GM12878 (cell line): ENCODE measurements around the gene RNF167. TPM values are rescaled to one million over a fixed set of nuclear protein-coding genes. Genes with fewer than 3 reads are reported as not detected.

Source experiments
- CBX5 ChIP-seq: sonication (generic); IDR thresholded peaks from 2 replicates; pipeline ENCODE4 v1.6.1; 2016; ENCODE audit warnings: low read depth, moderate library complexity, mild to moderate bottlenecking, inconsistent platforms
- CEBPB ChIP-seq, 2 experiments: fragments of 150-350 bp in 1 of 2; IDR thresholded peaks; 2 replicates each; pipeline ENCODE4 v1.6.1; 2012 to 2014; ENCODE audit warnings: low read depth in 2 of 2, low read length in 2 of 2, borderline replicate concordance in 1 of 2, inconsistent platforms in 1 of 2
- CREB1 ChIP-seq: IDR thresholded peaks from 2 replicates; pipeline ENCODE4 v1.6.1; 2012; ENCODE audit warnings: low read depth, mild to moderate bottlenecking, inconsistent platforms
- ETV6 ChIP-seq, 2 experiments: fragments of 450-650 bp in 1 of 2; IDR thresholded peaks in 1 of 2; conservative IDR thresholded peaks in 1 of 2; 2 replicates each; pipeline ENCODE4 v1.6.1; 2014; ENCODE audit warnings: antibody characterized with exemption in 1 of 2, borderline replicate concordance in 1 of 2, low read depth in 1 of 2, mild to moderate bottlenecking in 1 of 2, moderate library complexity in 1 of 2
- HCFC1 ChIP-seq: fragments of 150-350 bp; IDR thresholded peaks from 2 replicates; pipeline ENCODE4 v1.6.1; 2014; ENCODE audit warnings: low read length
- HDAC6 ChIP-seq: fragments of 200-600 bp; sonication (generic); IDR thresholded peaks from one replicate; pipeline ENCODE4 v1.8.0; 2017; ENCODE audit warnings: antibody characterized with exemption; ENCODE audit not compliant: unreplicated experiment
- HDGF ChIP-seq: fragments of 450-650 bp; IDR thresholded peaks from 2 replicates; pipeline ENCODE4 v1.6.1; 2016; ENCODE audit warnings: antibody characterized with exemption
- JUNB ChIP-seq: IDR thresholded peaks from 2 replicates; pipeline ENCODE4 v1.6.1; 2016; ENCODE audit warnings: antibody characterized with exemption, mild to moderate bottlenecking
- MTA2 ChIP-seq: fragments of 450-650 bp; IDR thresholded peaks from 2 replicates; pipeline ENCODE4 v1.6.1; 2016; ENCODE audit warnings: low read depth, mild to moderate bottlenecking, moderate library complexity
- NBN ChIP-seq: fragments of 450-650 bp; IDR thresholded peaks from 2 replicates; pipeline ENCODE4 v1.6.1; 2016
- NRF1 ChIP-seq: conservative IDR thresholded peaks from 2 replicates; pipeline ENCODE4 v1.6.1; 2011; ENCODE audit warnings: mild to moderate bottlenecking, low read depth, low read length, improper control_type of control experiment
- PAX8 ChIP-seq: fragments of 450-650 bp; IDR thresholded peaks from 2 replicates; pipeline ENCODE4 v1.6.1; 2017; ENCODE audit warnings: mild to moderate bottlenecking, moderate library complexity
- RAD51 ChIP-seq: fragments of 450-650 bp; IDR thresholded peaks from 2 replicates; pipeline ENCODE4 v1.6.1; 2016; ENCODE audit warnings: moderate library complexity, mild to moderate bottlenecking, inconsistent platforms
- RB1 ChIP-seq: fragments of 450-650 bp; formaldehyde crosslinking; IDR thresholded peaks from 2 replicates; pipeline ENCODE4 v1.6.1; 2017; ENCODE audit warnings: mild to moderate bottlenecking, borderline replicate concordance
- RUNX3 ChIP-seq: IDR thresholded peaks from 2 replicates; pipeline ENCODE4 v1.6.1; 2012; ENCODE audit warnings: low read length, inconsistent platforms
- SIX5 ChIP-seq: IDR thresholded peaks from 2 replicates; pipeline ENCODE4 v1.6.1; 2011; ENCODE audit warnings: mild to moderate bottlenecking, low read depth, low read length, moderate library complexity; ENCODE audit not compliant: severe bottlenecking
- SPI1 ChIP-seq: IDR thresholded peaks from 2 replicates; pipeline ENCODE4 v1.6.1; 2011; ENCODE audit warnings: low read depth, mild to moderate bottlenecking, low read length, moderate library complexity, borderline replicate concordance; ENCODE audit not compliant: insufficient read depth
- SREBF2 ChIP-seq: IDR thresholded peaks from 2 replicates; pipeline ENCODE4 v1.6.1; 2012; ENCODE audit warnings: mild to moderate bottlenecking, low read length
- STAT3 ChIP-seq: IDR thresholded peaks from 2 replicates; pipeline ENCODE4 v1.6.1; 2011; ENCODE audit warnings: low read depth, low read length, improper control_type of control experiment
- ZBED1 ChIP-seq: IDR thresholded peaks from 2 replicates; pipeline ENCODE4 v1.6.1; 2016; ENCODE audit warnings: borderline replicate concordance
- ZNF207 ChIP-seq: fragments of 450-650 bp; IDR thresholded peaks from 2 replicates; pipeline ENCODE4 v1.6.1; 2014; ENCODE audit warnings: antibody characterized with exemption, mild to moderate bottlenecking, borderline replicate concordance
- ZZZ3 ChIP-seq: IDR thresholded peaks from 2 replicates; pipeline ENCODE4 v1.6.1; 2011; ENCODE audit warnings: low read depth; ENCODE audit not compliant: control insufficient read depth, insufficient read length
- polyA plus RNA-seq, 11 experiments: library from polyadenylated mRNA; depleted of rRNA in 4 of 11; unstranded in 6 of 11; stranded (reverse) in 5 of 11; fragments of >200 nt; fragmentation: Nextera tagmentation in 4 of 11; fragmentation: Illumina TruSeq in 1 of 11; extraction: Ambion mirVana in 4 of 11; extraction: Trizol in 1 of 11; gene quantifications; 1 replicate in 1 of 11; 2 replicates in 10 of 11; pipeline versions ENCODE4 v1.2.1 to v1.2.3, GENCODE V29; 2011 to 2016; ENCODE audit warnings: inconsistent platforms in 2 of 11, missing spikeins in 2 of 11, low read depth in 1 of 11
- total RNA-seq, 4 experiments: library from RNA; depleted of rRNA in 3 of 4; stranded (reverse); fragments of >200 nt in 3 of 4; fragmentation: Illumina TruSeq in 1 of 4; extraction: Trizol in 1 of 4; gene quantifications; 2 replicates each; pipeline versions ENCODE4 v1.2.1 to v1.2.3, GENCODE V29; 2013 to 2021
- TF ChIP-seq, protein P1 (sequence below): fragments of 450-650 bp; formaldehyde crosslinking; IDR thresholded peaks from 2 replicates; pipeline ENCODE4 v1.4.0; 2022; ENCODE audit warnings: mild to moderate bottlenecking, moderate library complexity
- TF ChIP-seq, protein P2 (sequence below), 3 experiments: IDR thresholded peaks in 2 of 3; conservative IDR thresholded peaks in 1 of 3; 2 replicates each; pipeline ENCODE4 v1.5.1; 2011; ENCODE audit warnings: low read depth in 3 of 3, low read length in 3 of 3, mild to moderate bottlenecking in 3 of 3, control low read depth in 2 of 3, moderate library complexity in 2 of 3, inconsistent platforms in 1 of 3, mixed read lengths in 1 of 3; ENCODE audit not compliant: control insufficient read depth in 2 of 3, insufficient read depth in 1 of 3; ENCODE audit errors: extremely low read depth in 1 of 3
- TF ChIP-seq, protein P3 (sequence below): fragments of 450-650 bp; IDR thresholded peaks from 2 replicates; pipeline ENCODE4 v1.6.1; 2016; ENCODE audit warnings: mild to moderate bottlenecking

RNF167 gene
- total and polyA plus RNA-seq, 10 of the 15 experiments (the other 5 are each of a cell fraction or from before 2014, with no cell fraction given): 33.6 to 147 (median 57.6) TPM

DNA sequence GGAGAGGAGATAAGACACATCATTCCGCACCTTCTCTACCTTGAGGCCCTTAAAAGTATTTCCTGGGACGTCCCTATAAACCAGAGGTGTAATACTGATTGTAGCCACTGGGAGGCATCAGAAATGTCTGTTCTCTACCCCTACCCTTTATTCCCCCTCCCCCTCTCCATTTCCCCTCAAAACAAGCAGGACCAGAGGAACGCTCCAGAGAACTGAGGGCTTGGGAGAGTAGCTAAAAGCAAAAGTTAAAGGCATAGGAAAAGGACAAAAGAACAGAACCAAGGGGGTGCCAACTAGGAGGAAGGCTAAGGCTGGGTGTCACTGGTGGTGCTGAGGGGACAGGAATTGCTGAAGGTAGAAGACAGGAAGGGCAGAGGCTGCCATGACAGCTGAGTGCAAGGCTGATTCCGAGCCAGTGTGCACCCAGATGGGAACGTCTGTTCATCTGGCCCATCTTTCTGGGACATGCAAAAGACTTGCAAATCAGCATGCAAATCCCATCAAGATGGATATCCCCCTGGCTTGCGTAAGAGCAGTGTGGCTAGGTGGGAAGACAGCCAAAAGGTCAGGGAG lies 40.7 kb downstream of the RNF167 start (continued):
- TF ChIP-seq, protein P1, sequence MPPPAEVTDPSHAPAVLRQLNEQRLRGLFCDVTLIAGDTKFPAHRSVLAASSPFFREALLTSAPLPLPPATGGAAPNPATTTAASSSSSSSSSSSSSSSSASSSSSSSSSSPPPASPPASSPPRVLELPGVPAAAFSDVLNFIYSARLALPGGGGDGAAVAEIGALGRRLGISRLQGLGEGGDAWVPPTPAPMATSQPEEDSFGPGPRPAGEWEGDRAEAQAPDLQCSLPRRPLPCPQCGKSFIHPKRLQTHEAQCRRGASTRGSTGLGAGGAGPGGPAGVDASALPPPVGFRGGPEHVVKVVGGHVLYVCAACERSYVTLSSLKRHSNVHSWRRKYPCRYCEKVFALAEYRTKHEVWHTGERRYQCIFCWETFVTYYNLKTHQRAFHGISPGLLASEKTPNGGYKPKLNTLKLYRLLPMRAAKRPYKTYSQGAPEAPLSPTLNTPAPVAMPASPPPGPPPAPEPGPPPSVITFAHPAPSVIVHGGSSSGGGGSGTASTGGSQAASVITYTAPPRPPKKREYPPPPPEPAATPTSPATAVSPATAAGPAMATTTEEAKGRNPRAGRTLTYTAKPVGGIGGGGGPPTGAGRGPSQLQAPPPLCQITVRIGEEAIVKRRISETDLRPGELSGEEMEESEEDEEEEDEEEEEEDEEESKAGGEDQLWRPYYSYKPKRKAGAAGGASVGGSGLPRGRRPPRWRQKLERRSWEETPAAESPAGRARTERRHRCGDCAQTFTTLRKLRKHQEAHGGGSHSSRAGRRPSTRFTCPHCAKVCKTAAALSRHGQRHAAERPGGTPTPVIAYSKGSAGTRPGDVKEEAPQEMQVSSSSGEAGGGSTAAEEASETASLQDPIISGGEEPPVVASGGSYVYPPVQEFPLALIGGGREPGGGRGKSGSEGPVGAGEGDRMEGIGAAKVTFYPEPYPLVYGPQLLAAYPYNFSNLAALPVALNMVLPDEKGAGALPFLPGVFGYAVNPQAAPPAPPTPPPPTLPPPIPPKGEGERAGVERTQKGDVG (CRISPR knock-in tag): no peak
- TF ChIP-seq NBN (0 out of 2 replicates have a peak, but pooled peaks have one; percentile 26), CREB1 (no peak), HDAC6 (no peak), HDGF (peak; percentile 42; the same call in 1 of the 2 replicates), PAX8 (no peak), CBX5 (no peak), CEBPB (IDR thresholded peaks at IDR 0.05; ENCODE audit: borderline replicate concordance in 1 of 2, low read depth in 2 of 2, low read length in 2 of 2) (no peak), SPI1 (no peak), RUNX3 (0 out of 2 replicates have a peak, but pooled peaks have one; percentile 13), HCFC1 (no peak), ZBED1 (no peak), JUNB (no peak), ZNF207 (peak; percentile 43; the same call in 1 of the 2 replicates), RB1 (no peak), STAT3 (no peak), NRF1 (no peak), SREBF2 (no peak), RAD51 (no peak), ETV6 (conservative IDR thresholded peaks at IDR 0.05 in 1 of 2, IDR thresholded peaks at IDR 0.05 in 1 of 2; ENCODE audit: borderline replicate concordance in 1 of 2, low read depth in 1 of 2) (0 out of 4 replicates have a peak, but pooled peaks of 1 of the 2 experiments have one; percentile 14), MTA2 (no peak), ZZZ3 (no peak), SIX5 (no peak)
- TF ChIP-seq, protein P2, sequence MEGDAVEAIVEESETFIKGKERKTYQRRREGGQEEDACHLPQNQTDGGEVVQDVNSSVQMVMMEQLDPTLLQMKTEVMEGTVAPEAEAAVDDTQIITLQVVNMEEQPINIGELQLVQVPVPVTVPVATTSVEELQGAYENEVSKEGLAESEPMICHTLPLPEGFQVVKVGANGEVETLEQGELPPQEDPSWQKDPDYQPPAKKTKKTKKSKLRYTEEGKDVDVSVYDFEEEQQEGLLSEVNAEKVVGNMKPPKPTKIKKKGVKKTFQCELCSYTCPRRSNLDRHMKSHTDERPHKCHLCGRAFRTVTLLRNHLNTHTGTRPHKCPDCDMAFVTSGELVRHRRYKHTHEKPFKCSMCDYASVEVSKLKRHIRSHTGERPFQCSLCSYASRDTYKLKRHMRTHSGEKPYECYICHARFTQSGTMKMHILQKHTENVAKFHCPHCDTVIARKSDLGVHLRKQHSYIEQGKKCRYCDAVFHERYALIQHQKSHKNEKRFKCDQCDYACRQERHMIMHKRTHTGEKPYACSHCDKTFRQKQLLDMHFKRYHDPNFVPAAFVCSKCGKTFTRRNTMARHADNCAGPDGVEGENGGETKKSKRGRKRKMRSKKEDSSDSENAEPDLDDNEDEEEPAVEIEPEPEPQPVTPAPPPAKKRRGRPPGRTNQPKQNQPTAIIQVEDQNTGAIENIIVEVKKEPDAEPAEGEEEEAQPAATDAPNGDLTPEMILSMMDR (IDR thresholded peaks at IDR 0.05 in 2 of 3, conservative IDR thresholded peaks at IDR 0.05 in 1 of 3; ENCODE audit: control insufficient read depth in 2 of 3, extremely low read depth in 1 of 3, insufficient read depth in 1 of 3, low read depth in 3 of 3, low read length in 3 of 3): peak; percentile 63 to 68 (median 66)
- TF ChIP-seq, protein P3, sequence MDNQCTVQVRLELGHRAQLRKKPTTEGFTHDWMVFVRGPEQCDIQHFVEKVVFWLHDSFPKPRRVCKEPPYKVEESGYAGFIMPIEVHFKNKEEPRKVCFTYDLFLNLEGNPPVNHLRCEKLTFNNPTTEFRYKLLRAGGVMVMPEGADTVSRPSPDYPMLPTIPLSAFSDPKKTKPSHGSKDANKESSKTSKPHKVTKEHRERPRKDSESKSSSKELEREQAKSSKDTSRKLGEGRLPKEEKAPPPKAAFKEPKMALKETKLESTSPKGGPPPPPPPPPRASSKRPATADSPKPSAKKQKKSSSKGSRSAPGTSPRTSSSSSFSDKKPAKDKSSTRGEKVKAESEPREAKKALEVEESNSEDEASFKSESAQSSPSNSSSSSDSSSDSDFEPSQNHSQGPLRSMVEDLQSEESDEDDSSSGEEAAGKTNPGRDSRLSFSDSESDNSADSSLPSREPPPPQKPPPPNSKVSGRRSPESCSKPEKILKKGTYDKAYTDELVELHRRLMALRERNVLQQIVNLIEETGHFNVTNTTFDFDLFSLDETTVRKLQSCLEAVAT: no peak
